DMS79 (cell line): ENCODE data around the gene CACNA1H.

Experiments
- DNase-seq: peaks from one replicate; lab custom pipeline; 2025; lab: John Stamatoyannopoulos, UW

CACNA1H gene

DNA sequence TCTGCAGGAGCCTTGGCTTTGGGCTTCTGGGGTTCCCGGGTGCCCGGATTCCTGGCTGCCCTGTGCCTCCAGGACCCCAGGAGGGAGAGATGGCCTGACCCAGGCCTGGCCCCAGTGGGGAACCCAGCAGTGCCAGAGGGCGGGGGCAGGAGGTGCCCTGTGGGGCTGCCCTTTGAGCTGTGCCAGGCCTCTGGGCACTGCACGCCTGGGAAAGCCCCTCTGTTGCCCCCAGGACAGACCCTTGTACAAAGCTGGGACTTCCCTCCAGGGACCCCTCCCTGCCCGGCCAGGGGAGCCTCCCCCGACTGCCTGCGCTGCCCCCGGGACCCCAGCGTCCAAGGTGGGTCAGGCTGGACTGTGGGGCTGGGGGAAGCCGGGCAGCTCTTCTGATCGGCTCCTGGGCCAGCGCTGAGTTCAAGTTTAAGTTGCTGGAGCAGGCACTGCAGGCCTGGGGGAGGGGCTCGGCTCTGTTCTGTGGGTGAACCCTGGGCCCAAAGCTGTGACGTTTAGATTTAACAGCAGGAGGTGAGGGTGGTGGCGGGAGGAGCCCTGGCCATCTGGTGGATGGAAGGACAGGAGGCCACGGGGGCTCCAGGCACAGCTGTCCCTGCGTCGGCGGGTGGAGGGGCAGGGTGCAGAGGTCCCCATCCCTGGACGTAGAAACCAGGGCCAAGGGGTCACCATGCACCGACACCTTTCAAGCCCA lies 29.2 kb upstream of the CACNA1H start:
- DNase-seq: no peak

DNA sequence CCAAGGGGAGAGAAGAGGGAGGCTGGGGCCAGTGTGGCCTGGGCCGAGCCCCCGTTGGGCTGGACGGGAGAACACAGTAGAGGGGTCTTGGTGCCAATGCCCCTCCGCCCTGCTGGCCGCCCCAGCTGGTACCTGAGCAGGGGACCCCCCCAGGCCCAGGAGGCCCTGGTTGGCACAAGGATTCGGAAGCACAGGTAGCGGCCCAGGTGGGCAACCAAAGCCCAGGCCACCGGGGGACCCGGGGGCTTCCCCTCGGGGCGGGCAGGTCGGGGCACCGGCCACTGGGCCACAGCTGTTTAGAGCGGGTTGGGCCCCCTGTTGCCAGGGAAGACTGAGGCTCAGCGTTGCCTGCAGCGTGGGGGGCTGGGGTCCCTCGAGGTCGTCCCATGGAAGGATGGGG lies 28.6 kb upstream of the CACNA1H start:
- DNase-seq: no peak

DNA sequence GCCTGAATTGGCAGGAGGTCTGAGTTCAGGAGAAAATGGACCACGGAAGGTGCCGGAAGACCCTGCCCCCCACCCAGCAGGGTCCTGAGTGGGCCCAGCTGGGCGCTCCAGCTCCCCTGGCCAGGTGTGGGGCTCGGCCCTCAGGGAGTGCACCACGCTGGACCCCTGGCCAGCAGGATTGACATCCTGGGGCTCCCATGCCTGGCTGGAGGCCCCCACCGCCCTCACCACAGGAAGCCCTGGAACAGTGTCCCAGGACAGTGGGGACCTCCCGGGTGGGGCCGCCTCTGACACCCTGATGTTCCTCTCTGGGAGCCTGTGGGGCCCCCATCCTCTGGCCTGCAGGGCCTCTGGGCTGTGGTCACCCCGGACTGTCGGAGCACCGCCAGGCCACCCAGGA lies 28.1 kb upstream of the CACNA1H start:
- DNase-seq: no peak

- peak; percentile 24 for DNase-seq
These were observed 27.4 kb upstream of the CACNA1H start for GRCh38 chr16:1125471-1125870.

GRCh38 chr16:1126044-1126443 lies 26.9 kb upstream of the CACNA1H start:
- no peak for DNase-seq

DNA sequence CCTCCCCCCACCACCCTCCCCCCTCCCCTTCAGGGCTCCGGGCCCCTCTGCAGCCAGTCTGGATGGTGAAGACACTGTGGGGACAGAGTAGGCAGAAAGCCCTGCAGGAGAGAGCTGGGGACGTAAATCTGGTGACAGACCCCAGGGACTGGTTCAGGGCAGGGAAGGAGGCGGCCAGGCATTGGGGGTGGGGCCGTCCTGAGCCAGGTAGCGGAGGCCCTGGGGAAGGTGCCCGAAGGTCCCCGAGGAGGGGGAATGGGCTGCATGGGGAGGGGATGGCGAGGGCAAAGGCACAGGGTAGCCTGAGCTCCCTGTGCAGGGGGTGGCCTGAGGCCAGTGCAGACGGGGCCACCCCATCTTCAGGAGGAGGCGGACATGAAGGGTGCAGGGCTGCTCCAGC lies 26.3 kb upstream of the CACNA1H start:
- no peak for DNase-seq

- no peak for DNase-seq
These were observed 25.8 kb upstream of the CACNA1H start for GRCh38 chr16:1127101-1127500.

DNA sequence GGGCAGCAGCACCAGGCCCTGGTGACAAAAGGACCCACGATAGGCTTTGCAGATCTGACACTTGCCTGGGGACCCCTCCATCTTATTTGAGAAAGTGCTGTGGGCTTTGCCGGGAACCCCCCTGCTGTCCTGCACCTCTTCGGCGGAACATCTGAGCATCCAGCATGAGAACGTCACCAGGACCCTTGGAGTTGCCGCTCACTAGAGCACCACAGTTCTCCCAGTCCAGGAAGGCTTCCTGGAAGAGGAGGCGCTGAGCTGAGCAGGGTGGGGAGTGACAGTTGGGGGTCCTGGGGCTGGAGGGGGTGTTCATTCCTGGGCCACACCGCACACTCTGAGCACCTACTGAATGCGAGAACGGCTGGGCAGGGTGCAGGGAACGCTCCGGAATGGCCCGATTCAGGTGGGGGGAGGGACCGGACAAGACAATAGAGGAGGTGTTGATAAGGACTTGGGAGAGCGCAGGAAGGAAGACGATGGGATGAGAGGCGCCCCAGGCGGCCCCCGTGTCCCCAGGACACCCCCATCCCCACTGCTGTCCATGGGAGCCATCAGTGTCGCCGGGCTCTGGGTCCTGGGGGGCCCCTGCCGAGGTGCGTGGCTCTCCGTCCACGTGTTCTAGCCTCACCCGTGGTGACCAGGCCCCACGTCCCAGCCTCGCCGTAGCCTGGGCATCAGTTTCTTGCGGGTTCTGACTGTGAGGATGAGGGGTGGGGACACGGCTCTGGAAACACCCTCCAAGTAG lies 24.8 kb upstream of the CACNA1H start:
- no peak for DNase-seq

GRCh38 chr16:1129106-1129960 lies 23.6 kb upstream of the CACNA1H start:
- no peak for DNase-seq

GRCh38 chr16:1130382-1130781 lies 22.5 kb upstream of the CACNA1H start:
- DNase-seq: no peak

DNA sequence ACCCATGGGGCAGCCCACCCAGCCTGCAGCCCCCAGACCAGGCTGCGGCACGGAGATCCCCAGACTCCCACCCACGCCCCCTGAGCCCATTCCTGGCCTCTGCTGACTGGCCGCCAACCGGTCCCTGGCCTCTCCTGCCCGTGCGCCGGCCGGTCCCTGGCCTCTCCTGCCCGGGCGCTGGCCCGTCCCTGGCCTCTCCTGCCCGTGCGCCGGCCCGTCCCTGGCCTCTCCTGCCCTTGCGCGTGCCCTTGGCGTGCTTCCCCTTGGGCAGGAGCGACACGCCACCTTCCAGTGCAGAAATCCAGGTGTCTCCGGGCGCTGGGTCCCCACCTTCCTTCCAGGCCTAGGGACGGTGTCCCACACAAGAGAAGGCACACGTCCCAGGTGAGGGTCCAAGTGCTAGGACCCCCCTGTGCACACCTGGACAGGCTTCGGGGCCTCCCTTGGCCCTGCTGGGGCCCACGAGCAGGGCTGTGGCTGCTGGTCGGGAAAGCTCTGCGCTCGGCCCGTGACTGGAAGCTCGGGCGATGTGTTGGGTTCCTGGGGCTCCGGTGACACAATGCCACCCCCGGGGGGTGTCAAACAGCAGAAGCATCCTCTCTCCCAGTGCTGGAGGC lies 21.4 kb upstream of the CACNA1H start:
- DNase-seq: no peak

- DNase-seq: no peak
These were observed 20.5 kb upstream of the CACNA1H start for GRCh38 chr16:1132431-1132830.

DNA sequence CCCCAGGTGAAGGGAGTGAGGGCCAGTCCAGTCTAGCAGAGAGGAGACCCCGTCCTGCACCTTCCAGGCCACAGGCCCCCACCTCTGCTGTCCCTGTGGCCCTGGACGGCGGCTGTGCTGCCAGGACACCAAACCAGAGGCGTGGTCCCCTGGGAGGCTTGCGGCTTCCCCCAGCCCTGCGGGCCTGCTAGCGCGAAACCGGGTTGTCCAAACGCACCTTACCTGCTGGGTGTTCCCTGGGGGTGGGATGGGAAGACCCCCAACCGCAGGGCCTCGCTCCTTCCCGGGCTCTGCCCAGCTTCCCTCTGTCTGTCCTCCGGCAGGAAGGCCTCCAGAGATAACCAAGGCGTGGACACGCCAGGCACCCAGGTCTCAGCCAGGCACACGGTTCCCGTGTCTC lies 19.6 kb upstream of the CACNA1H start:
- no peak for DNase-seq

DNA sequence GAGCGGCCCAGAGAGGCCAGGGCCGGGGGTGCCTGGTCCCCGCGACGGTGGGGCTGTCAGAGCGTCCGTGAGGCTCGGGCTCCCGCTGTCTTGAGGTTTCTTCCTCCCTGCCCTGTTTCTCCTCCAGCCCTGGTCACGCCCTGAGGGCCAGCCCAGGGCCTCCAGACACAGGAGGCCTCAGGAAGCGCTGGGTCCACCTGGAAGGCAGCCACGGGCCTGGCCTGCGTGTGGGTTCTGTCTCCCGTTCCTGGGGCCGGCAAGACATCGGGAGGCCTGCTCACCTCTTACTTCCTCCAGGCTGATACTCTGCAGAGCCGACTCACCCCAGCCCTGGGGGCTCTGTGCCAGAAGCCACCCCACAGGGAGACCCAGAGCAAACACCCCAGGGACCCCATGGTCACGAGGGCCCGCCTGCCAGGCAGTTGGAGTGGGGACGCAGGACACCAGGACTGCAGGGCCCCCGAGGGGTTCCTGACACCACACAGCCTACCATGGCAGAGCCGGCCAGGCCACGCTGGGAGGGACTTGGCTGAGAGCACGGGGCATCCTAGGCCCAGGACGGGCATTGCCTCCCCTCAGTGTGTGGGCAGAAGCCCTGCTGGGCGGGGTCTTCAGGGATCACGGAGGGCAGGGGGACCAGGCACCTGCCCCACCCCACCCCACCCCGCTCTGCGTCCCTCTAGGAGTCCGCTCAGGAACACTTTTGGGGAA lies 18.9 kb upstream of the CACNA1H start:
- DNase-seq: no peak

DNA sequence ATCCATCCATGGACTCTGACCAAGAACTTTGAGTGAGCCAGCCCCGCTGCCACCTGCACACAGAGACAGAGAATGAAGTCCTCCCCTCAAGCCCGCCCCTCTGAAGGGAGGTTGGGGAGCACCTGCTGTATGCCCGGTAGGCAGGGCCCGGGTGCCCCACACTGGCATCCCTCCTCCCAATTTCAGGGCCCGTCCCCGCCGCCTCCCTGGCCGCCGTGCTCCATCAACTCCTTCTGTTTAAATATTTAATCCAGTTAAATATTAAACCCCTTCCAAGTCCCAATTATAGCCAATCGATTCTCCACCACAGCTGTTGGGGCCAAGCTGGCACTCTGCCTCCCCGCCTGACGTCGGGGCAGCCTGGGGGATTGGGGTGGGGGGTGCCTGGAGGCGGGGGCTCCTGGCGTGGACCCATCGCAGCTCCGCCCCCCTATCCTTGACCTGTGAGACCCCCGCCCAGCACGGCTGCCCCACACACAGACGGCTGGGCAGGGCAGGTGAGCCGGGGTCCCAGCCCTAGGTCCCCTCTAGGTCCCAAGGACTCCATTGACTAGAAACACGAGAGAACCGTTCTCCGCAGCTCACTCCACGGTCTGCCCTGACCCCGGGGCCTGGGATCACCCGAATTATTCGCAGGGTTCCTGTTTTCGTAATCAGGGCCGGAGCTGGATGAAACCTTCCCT lies 18.0 kb upstream of the CACNA1H start:
- no peak for DNase-seq

DNA sequence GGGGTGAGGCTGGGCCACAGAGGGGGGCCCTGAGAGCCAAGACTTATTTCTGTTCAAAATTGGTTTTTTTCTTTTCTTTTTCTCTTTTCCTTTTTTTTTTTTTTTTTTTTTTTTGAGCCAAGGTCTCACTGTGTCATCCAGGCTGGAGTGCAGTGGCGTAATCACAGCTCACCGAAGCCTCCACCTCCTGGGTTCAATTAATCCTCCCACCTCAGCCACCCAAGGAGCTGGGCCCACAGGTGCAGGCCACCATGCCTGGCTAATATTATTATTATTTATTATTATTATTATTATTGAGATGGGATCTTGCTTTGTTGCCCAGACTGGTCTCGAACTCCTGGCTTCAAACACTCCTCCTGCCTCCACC lies 17.5 kb upstream of the CACNA1H start:
- DNase-seq: no peak

DNA sequence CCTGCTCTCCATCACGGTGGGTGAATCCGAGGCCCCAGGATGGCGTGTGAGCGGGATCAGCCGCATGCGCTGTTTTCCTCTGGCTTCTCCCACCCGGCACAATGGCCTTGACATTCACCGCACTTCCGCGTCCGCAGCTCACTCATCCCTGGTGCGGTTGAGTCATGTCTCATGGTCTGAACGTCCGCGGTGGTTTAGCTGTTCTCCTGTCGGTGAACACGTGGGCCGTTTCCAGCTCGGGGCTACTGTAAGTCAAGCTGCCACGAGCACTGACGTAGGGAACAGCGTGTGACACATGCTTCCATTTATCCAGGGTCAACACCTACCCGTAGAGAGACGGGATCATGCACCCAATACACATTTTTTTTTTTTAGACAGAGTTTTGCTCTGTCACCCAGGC lies 15.3 kb upstream of the CACNA1H start:
- DNase-seq: no peak

DNA sequence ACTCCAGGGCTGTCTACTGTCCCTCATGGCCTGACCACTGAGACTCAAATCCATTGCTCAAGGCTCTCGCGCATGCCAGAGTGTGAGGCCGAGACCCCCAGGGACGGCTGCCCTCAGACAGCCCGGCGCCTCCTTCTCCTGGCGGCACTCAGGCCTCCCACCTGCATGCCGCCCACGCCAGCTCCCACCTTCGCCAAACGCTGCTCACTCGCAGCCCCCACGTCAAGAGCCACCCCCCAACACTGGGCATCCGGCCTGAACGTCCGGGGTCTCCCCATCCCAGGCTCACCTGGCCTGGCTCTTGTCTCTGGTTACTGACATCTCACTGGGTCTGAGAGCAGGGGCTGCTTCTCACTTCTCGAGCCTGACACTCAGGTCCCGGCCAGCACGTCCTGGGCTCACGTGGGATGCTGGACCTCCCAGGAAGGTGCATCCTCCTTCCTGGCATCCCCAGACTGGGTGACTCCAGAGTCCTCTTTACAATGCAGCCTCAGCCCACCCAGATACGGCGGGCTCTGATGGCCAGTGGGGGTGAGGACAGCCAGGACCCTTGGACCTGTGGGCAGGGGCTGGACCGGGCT lies 12.2 kb upstream of the CACNA1H start:
- DNase-seq: no peak

DNA sequence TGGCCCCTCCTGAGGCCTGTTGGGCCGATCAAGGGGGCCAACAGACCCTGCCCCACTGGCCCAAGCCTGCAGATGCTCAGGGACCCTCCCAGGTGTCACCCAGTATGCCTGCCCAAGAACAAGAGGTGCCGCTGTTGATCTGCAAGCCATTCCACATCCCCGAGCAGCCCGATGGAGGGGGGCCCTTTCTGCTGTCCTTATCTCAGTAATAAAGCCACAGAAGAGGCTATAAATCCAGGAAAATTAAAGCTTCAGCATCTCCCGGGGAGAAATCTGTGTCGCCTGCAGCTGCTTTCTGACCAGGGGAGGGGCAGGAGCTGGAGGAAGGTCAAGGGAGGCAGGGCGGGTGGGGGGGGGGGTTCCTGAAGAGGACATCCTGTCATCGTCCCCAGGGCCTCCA lies 11.7 kb upstream of the CACNA1H start:
- no peak for DNase-seq

DNA sequence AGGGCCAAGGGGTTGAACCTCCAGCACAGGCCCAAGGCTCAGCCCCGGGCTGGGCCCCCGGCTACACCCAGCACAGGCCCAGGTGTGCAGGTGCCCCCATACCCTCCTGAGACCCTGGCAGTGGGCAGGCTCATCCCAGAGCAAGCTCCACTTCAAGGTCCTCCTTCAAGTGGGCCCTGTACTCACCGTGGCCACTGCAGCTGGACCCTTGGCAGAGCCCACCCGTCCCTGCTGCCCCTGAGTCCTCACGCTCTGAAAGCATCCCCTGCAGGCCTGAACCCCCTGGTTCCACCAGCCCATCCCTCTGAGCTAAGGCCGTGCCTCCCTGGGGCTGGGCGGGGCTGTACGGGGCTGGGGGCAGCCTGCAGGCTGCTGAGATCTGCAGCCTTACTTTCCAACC lies 11.2 kb upstream of the CACNA1H start:
- DNase-seq: no peak

DNA sequence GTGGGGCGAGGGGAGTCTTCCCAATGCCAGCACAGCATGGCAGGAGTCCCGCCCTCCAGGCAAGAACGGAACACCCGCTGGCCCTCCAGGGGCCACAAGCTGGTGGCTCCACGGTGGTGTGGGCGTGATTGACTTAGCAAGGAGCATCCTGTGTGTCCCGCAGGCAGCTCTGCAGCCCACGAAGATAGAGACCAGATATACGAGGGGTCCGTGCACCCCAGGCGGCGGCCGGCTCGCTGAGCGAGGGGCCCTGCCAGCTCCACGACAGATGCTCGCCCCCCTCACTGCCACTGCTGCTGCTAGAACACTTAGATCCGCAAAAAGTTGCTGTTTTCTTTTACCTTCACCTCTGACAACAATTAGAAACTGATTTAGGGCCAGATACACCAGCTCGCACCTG lies 10.0 kb upstream of the CACNA1H start:
- no peak for DNase-seq
